ENCODE measurements around the gene SH3RF2. TPM values are rescaled to one million over a fixed set of nuclear protein-coding genes. Genes with fewer than 3 reads are reported as not detected.

Gene SH3RF2
- total and polyA plus RNA-seq, 10 of the 15 experiments (the other 5 are each of a cell fraction or from before 2014, with no cell fraction given): 0.15 TPM; not detected in 9

DNA sequence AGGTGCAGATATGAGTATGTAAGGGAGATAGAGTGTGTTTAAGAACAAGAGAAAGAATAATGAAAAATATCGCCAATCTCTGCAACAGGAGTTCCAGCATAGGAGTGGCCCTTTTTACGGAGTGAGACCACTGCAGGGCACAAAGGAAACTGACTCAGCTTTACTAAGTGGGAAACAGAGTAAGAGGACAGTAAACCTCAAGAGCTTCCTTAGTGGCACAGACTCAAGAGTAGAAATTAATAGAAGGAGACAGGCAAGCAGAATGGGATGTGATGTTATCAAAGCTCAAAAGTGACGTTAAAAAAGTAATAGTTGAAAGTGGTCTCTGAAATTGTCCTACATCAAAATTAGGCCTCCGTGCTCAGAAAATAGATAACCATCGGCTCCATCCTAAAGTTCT, 2.1 kb upstream of the SH3RF2 start (continued):
- TF ChIP-seq ZZZ3 (IDR thresholded peaks at IDR 0.05; ENCODE audit: control insufficient read depth, insufficient read length, low read depth) (no peak), BACH1 (IDR thresholded peaks at IDR 0.05; ENCODE audit: borderline replicate concordance) (no peak), MYB (IDR thresholded peaks at IDR 0.05; ENCODE audit: borderline replicate concordance, low read depth, low read length) (no peak), JUNB (IDR thresholded peaks at IDR 0.05) (no peak)

DNA sequence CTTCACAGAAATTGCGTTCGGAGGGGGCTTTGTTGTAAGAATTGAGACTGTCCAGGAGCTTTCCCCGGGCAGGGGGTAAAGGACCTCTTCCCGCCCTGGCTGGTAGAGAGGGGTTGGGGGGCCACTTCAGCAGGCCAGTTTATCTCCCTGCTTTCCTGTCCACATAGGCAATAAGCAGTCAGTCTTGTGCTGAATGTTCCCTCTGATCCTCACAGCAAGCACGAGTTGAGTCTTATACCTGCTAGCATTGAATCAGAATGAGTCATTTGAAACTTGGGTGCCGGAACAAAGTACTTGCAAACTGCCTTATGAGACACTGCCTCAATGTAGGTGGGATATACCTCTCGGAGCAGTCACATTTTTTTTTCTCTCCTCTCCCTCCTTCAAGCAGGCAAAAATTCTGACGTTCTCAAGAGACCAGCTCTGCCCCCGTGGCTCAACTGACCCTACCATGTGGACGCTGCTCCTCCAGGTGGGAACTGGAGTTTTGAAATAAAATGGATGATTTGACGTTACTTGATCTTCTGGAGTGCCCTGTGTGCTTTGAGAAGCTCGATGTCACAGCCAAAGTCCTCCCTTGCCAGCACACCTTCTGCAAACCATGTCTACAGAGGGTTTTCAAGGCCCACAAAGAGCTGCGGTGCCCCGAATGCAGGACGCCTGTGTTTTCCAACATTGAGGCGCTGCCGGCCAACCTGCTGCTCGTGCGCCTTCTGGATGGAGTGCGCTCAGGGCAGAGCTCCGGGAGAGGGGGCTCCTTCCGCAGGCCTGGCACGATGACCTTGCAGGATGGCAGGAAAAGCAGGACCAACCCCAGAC, 1.3 kb downstream of the SH3RF2 start:
- H2AFZ ChIP-seq (ENCODE audit: control insufficient read depth, low read depth, low read length): no peak overlapping the region
- peaks cover 0 to 3% of the 10 kb centered on the region in 2 experiments; a peak in 2 of 4 replicates for H3K27me3 ChIP-seq (replicated peaks in 1 of 2; ENCODE audit: control insufficient read depth in 2 of 2, insufficient read depth in 2 of 2, low read length in 1 of 2)
- no peak overlapping the region for H3K27ac ChIP-seq (ENCODE audit: control insufficient read depth, insufficient read depth)
- H3K36me3 ChIP-seq (ENCODE audit: control insufficient read depth in 2 of 2, insufficient read depth in 2 of 2, low read length in 1 of 2): no peaks in the 10 kb centered on the region
- ATAC-seq (peak; percentile 52), DNase-seq (ENCODE audit: low read depth, low spot score) (no peak), FAIRE-seq (no peak)
- POLR2A ChIA-PET: no interaction called here
- intact Hi-C loops (cut with micrococcal nuclease; ENCODE audit: unreplicated experiment): no loop called here
- CTCF ChIA-PET: no interaction called here
- no peaks in the 10 kb centered on the region for H3K9me3 ChIP-seq (replicated peaks; ENCODE audit: control insufficient read depth, insufficient read depth, low read length)
- 25% methylated on average over 23 of the region's 23 CpGs for WGBS (ENCODE audit: insufficient coverage, insufficient replicate concordance, low lambda C conversion rate, missing lambda C conversion rate)
- no peak overlapping the region for H3K4me2 ChIP-seq (ENCODE audit: control insufficient read depth, insufficient read depth)
- H3K9ac ChIP-seq (ENCODE audit: control insufficient read depth, insufficient read depth, low read length): no peak overlapping the region
- RAD21 ChIA-PET (ENCODE audit: unreplicated experiment): no interaction called here
- no peaks in the 10 kb centered on the region for H3K4me1 ChIP-seq (ENCODE audit: control insufficient read depth, insufficient read depth, low read length)
- in situ Hi-C loops (cut with MboI): no loop called here
- SMC1A ChIA-PET (ENCODE audit: uncharacterized antibody, unreplicated experiment): no interaction called here
- H3K79me2 ChIP-seq (ENCODE audit: control insufficient read depth, insufficient read depth, low read length): no peaks in the 10 kb centered on the region
- no TSS peak for BruUV-seq (replicated peaks)
- H4K20me1 ChIP-seq (ENCODE audit: control insufficient read depth, insufficient read depth): no peaks in the 10 kb centered on the region
- H3K4me3 ChIP-seq: no peak overlapping the region
- no peak for TF ChIP-seq SMC3 (IDR thresholded peaks at IDR 0.05; ENCODE audit: borderline replicate concordance, low read length)
- TF ChIP-seq RUNX3 (IDR thresholded peaks at IDR 0.05; ENCODE audit: low read length): no peak
- no peak for TF ChIP-seq IRF4 (IDR thresholded peaks at IDR 0.05; ENCODE audit: low read depth, low read length)
- TF ChIP-seq POU2F2 (IDR thresholded peaks at IDR 0.05; ENCODE audit: borderline replicate concordance, low read depth, low read length): no peak
- TF ChIP-seq, protein P1, sequence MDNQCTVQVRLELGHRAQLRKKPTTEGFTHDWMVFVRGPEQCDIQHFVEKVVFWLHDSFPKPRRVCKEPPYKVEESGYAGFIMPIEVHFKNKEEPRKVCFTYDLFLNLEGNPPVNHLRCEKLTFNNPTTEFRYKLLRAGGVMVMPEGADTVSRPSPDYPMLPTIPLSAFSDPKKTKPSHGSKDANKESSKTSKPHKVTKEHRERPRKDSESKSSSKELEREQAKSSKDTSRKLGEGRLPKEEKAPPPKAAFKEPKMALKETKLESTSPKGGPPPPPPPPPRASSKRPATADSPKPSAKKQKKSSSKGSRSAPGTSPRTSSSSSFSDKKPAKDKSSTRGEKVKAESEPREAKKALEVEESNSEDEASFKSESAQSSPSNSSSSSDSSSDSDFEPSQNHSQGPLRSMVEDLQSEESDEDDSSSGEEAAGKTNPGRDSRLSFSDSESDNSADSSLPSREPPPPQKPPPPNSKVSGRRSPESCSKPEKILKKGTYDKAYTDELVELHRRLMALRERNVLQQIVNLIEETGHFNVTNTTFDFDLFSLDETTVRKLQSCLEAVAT (IDR thresholded peaks at IDR 0.05): no peak
- no peak for TF ChIP-seq ZNF384 (IDR thresholded peaks at IDR 0.05; ENCODE audit: borderline replicate concordance, low read depth, low read length)
- no peak for TF ChIP-seq PAX8 (IDR thresholded peaks at IDR 0.05)
- TF ChIP-seq, protein P2, sequence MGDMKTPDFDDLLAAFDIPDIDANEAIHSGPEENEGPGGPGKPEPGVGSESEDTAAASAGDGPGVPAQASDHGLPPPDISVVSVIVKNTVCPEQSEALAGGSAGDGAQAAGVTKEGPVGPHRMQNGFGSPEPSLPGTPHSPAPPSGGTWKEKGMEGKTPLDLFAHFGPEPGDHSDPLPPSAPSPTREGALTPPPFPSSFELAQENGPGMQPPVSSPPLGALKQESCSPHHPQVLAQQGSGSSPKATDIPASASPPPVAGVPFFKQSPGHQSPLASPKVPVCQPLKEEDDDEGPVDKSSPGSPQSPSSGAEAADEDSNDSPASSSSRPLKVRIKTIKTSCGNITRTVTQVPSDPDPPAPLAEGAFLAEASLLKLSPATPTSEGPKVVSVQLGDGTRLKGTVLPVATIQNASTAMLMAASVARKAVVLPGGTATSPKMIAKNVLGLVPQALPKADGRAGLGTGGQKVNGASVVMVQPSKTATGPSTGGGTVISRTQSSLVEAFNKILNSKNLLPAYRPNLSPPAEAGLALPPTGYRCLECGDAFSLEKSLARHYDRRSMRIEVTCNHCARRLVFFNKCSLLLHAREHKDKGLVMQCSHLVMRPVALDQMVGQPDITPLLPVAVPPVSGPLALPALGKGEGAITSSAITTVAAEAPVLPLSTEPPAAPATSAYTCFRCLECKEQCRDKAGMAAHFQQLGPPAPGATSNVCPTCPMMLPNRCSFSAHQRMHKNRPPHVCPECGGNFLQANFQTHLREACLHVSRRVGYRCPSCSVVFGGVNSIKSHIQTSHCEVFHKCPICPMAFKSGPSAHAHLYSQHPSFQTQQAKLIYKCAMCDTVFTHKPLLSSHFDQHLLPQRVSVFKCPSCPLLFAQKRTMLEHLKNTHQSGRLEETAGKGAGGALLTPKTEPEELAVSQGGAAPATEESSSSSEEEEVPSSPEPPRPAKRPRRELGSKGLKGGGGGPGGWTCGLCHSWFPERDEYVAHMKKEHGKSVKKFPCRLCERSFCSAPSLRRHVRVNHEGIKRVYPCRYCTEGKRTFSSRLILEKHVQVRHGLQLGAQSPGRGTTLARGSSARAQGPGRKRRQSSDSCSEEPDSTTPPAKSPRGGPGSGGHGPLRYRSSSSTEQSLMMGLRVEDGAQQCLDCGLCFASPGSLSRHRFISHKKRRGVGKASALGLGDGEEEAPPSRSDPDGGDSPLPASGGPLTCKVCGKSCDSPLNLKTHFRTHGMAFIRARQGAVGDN (IDR thresholded peaks at IDR 0.05): no peak
- TF ChIP-seq CHD1 (IDR thresholded peaks at IDR 0.05; ENCODE audit: low read depth, low read length): no peak
- TF ChIP-seq NRF1 (conservative IDR thresholded peaks at IDR 0.05; ENCODE audit: low read depth, low read length): no peak
- TF ChIP-seq, protein P3, sequence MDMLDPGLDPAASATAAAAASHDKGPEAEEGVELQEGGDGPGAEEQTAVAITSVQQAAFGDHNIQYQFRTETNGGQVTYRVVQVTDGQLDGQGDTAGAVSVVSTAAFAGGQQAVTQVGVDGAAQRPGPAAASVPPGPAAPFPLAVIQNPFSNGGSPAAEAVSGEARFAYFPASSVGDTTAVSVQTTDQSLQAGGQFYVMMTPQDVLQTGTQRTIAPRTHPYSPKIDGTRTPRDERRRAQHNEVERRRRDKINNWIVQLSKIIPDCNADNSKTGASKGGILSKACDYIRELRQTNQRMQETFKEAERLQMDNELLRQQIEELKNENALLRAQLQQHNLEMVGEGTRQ (IDR thresholded peaks at IDR 0.05; ENCODE audit: borderline replicate concordance, low read depth, low read length): no peak

All from GM12878 (cell line).